ENCODE measurements around the gene CDC14A.

The CDC14A gene

GRCh38 chr1:100438789-100439188, 86.5 kb downstream of the CDC14A start:
- in situ Hi-C loops (cut with HindIII; ENCODE audit: low pct_unique_long_range_greater_than_20kb, low sequenced_read_pairs) = no loop called here
- TF ChIP-seq JUND (IDR thresholded peaks at IDR 0.05; ENCODE audit: low read depth) = no peak
- no peak for DNase-seq (ENCODE audit: low read depth in 1 of 2, low spot score in 1 of 2)

- in situ Hi-C loops (cut with HindIII; ENCODE audit: low pct_unique_long_range_greater_than_20kb, low sequenced_read_pairs) = no loop called here
- no peak for TF ChIP-seq JUND (IDR thresholded peaks at IDR 0.05; ENCODE audit: low read depth)
- no peak for DNase-seq (ENCODE audit: low read depth in 1 of 2, low spot score in 1 of 2)
These were observed 87.9 kb downstream of the CDC14A start for GRCh38 chr1:100440075-100440809.

- no peak for DNase-seq (ENCODE audit: low read depth in 1 of 2, low spot score in 1 of 2)
- no peak for TF ChIP-seq JUND (IDR thresholded peaks at IDR 0.05; ENCODE audit: low read depth)
- in situ Hi-C loops (cut with HindIII; ENCODE audit: low pct_unique_long_range_greater_than_20kb, low sequenced_read_pairs) = no loop called here
These were observed 88.8 kb downstream of the CDC14A start for GRCh38 chr1:100441146-100441545.

GRCh38 chr1:100441651-100442050, 89.3 kb downstream of the CDC14A start:
- in situ Hi-C loops (cut with HindIII; ENCODE audit: low pct_unique_long_range_greater_than_20kb, low sequenced_read_pairs) = no loop called here
- no peak for DNase-seq (ENCODE audit: low read depth in 1 of 2, low spot score in 1 of 2)

GRCh38 chr1:100443811-100444571, 91.7 kb downstream of the CDC14A start:
- in situ Hi-C loops (cut with HindIII; ENCODE audit: low pct_unique_long_range_greater_than_20kb, low sequenced_read_pairs) = no loop called here
- DNase-seq (ENCODE audit: low read depth in 1 of 2, low spot score in 1 of 2) = no peak
- no peak for TF ChIP-seq JUND (IDR thresholded peaks at IDR 0.05; ENCODE audit: low read depth)

More at GRCh38 chr1:100441651-100442050, 89.3 kb downstream of the CDC14A start:
- no peak for TF ChIP-seq JUND (IDR thresholded peaks at IDR 0.05; ENCODE audit: low read depth)

- in situ Hi-C loops (cut with HindIII; ENCODE audit: low pct_unique_long_range_greater_than_20kb, low sequenced_read_pairs) = no loop called here
- DNase-seq (ENCODE audit: low read depth in 1 of 2, low spot score in 1 of 2) = no peak
- TF ChIP-seq JUND (IDR thresholded peaks at IDR 0.05; ENCODE audit: low read depth) = no peak
These were observed 93.3 kb downstream of the CDC14A start for GRCh38 chr1:100445565-100445964.

- in situ Hi-C loops (cut with HindIII; ENCODE audit: low pct_unique_long_range_greater_than_20kb, low sequenced_read_pairs) = no loop called here
- DNase-seq (ENCODE audit: low read depth in 1 of 2, low spot score in 1 of 2) = peak in 1 of 2 experiments; percentile 30
- TF ChIP-seq JUND (IDR thresholded peaks at IDR 0.05; ENCODE audit: low read depth) = no peak
These were observed 96.1 kb downstream of the CDC14A start for GRCh38 chr1:100448366-100448765.

GRCh38 chr1:100449477-100449876, 97.2 kb downstream of the CDC14A start:
- in situ Hi-C loops (cut with HindIII; ENCODE audit: low pct_unique_long_range_greater_than_20kb, low sequenced_read_pairs) = no loop called here
- no peak for TF ChIP-seq JUND (IDR thresholded peaks at IDR 0.05; ENCODE audit: low read depth)
- no peak for DNase-seq (ENCODE audit: low read depth in 1 of 2, low spot score in 1 of 2)

GRCh38 chr1:100452641-100453040, 100.3 kb downstream of the CDC14A start:
- no peak for DNase-seq (ENCODE audit: low read depth in 1 of 2, low spot score in 1 of 2)
- no peak for TF ChIP-seq JUND (IDR thresholded peaks at IDR 0.05; ENCODE audit: low read depth)
- in situ Hi-C loops (cut with HindIII; ENCODE audit: low pct_unique_long_range_greater_than_20kb, low sequenced_read_pairs) = no loop called here

GRCh38 chr1:100455478-100456072, 103.3 kb downstream of the CDC14A start:
- TF ChIP-seq JUND (IDR thresholded peaks at IDR 0.05; ENCODE audit: low read depth) = no peak
- no peak for DNase-seq (ENCODE audit: low read depth in 1 of 2, low spot score in 1 of 2)
- in situ Hi-C loops (cut with HindIII; ENCODE audit: low pct_unique_long_range_greater_than_20kb, low sequenced_read_pairs) = no loop called here

GRCh38 chr1:100456880-100457279, 104.6 kb downstream of the CDC14A start:
- no peak for DNase-seq (ENCODE audit: low read depth in 1 of 2, low spot score in 1 of 2)
- in situ Hi-C loops (cut with HindIII; ENCODE audit: low pct_unique_long_range_greater_than_20kb, low sequenced_read_pairs) = no loop called here
- no peak for TF ChIP-seq JUND (IDR thresholded peaks at IDR 0.05; ENCODE audit: low read depth)

- no peak for TF ChIP-seq JUND (IDR thresholded peaks at IDR 0.05; ENCODE audit: low read depth)
- DNase-seq (ENCODE audit: low read depth in 1 of 2, low spot score in 1 of 2) = no peak
- in situ Hi-C loops (cut with HindIII; ENCODE audit: low pct_unique_long_range_greater_than_20kb, low sequenced_read_pairs) = no loop called here
These were observed 105.4 kb downstream of the CDC14A start for GRCh38 chr1:100457683-100458082.

Measured in T47D (cell line).